NCI-H226 (cell line): ENCODE results near the gene EAF2.

ENCODE experiments used
- DNase-seq: peaks from one replicate; pipeline ENCODE4 v3.0.0-alpha.2; 2015

The EAF2 gene

DNA sequence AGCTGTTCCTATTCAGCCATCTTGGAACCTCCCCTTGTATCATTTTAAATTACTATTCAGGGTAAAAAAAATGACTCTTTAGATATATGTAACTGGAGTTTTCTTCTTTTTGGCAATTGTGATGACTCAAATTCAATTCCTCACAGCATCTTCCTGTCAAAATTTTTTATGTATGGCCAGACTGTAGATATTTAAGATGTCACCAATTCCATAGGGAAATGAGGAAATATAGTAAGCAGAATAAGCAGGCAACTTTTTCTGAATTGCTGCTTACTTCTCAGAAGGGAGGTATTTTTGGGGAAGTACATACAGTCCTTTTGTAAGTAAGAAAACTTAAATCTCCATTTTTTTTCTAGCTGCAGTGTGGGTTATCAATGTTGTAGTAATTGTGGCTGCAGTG, 28.8 kb downstream of the EAF2 start:
- DNase-seq: no peak

DNA sequence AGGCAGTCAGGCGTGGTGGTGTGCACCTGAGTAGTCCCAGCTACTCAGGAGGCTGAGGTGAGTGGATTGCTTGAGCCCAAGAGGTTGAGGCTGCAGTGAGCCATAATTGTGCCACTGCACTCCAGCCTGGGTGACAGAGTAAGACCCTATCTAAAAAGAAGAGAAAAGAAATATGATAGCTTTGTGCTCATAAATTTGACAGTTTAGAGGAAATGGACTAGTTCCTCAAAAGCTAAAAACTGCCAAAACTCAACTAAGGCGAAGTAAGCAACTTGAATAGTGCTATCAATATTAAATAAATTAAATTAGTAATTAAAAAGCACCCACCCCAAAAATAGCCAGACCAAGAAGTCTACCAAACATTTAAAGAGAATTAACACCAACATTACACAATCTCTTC, 34.7 kb downstream of the EAF2 start:
- no peak for DNase-seq

DNA sequence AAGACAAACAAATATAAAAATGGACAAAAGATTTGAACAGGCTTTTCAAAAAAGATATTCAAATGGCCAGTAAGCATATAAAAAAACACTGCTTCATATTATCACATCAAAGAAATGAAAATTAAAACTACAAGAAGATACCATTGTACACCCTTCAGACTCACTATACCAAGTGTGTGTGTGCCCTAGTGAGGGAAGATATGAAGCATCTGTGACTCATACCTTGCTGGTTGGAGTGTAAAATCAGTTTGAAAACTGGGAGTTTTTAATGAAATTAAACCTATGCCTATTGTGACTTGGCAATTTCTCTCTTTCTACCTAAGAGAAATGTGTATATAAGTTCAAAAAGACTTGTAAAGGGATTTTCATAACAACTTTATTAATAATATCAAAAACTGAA, 35.7 kb downstream of the EAF2 start:
- no peak for DNase-seq

DNA sequence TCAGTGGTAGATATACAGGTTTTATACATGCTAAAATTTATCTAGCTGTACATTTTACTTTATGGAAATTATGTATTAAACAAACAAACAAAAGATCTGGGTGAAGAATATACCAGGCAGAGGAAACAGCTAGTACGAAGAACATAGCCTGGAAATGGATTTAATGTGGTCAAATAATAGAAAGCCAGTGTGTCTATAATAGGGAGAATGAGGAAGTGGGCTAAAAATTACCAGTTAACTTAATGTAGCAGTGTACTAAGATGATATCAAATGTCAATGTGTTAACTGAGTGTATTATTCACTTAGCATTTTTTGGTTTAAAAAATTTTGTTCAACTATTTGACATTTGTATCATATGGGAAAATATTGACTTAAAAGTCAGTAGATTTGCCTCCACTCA, 36.4 kb downstream of the EAF2 start:
- DNase-seq: no peak

DNA sequence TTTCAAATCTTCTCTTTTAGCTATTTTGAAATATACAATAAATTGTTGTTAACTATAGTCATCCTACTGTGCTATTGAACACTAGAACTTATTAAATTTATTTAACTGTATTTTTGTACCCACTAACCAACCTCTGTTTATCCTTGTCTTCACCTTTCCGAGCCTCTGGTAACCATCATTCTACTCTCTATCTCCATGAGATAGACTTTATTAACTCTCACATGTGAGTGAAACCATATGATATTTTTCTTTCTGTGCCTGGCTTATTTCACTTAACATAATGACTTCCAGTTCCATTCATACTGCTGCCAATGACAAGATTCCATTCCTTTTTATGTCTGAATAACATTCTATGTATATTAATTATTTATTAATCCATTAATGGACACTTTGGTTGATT, 43.4 kb downstream of the EAF2 start:
- no peak for DNase-seq

DNA sequence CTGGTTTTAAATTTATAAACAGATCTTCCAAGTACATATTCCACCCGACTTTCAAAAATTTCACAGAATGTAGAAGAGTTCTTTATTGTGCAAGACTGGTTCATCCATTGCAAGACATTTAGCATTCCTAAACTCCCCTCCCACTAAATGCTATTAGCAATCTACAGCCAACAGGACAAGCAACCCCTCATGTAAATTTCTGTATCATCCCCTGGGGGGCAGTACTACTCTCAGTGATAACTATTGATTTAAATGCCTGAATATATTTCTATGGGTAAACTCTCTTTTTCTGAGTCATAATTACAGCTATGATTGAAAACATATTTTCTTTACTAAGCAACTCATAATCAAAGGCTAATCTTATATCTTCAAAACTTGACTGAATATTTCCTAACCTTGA, 48.5 kb downstream of the EAF2 start:
- peak; percentile 15 for DNase-seq

DNA sequence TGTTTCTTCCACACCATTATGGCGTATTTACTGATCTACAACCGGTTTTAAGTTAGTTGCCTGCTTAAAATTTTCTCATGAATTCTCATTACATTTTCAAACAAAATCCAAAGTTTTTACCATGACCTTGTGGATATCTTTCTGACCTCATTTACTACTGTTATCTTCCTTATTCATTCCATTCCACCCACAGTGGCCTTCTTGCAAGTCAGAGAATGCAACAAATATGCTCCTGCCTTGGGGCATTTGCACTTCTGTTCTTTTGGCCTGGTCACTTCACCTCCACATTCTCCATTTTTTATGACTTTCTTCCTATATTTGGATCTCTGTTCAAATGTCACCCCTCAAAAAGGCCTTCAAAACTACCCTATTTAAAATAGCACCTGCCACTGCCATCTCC, 50.4 kb downstream of the EAF2 start:
- peak; percentile 21 for DNase-seq

DNA sequence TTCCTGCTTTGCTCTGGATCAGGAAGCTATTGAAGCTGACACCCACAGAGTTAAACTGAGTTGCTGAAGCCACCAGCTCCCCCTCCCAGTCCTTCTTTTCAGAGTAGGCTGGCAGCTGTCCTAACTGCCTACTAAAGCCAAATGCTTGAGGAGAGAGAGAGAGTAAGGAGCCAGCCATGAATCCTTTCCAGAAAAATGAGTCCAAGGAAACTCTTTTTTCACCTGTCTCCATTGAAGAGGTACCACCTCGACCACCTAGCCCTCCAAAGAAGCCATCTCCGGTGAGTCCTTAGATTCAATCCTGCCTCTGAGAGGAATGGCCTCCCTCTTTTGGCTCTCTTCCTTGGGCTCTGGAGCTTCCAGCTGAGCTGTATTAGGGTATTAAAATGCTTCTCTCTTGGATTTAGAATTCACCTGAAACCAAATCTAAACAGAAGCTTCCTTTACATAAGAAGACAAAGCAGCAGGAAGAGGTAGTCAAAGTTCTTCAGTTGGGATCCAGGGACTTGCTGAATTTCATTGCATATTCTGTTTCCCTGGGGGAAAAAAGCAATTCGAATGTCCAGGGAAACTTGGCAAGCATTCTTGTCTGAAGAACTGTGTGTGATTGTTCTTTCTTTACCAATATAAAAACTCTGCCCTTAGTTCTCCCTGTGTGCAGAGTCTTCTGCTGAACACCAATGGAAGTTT, 59.4 kb downstream of the EAF2 start, which contains the start of gene SLC15A2:
Gene SLC15A2, plus strand, starts transcription at position 101 of the 690 bp plus-strand sequence. Its CDS starts 76 bp downstream, at position 177.
- no peak for DNase-seq

DNA sequence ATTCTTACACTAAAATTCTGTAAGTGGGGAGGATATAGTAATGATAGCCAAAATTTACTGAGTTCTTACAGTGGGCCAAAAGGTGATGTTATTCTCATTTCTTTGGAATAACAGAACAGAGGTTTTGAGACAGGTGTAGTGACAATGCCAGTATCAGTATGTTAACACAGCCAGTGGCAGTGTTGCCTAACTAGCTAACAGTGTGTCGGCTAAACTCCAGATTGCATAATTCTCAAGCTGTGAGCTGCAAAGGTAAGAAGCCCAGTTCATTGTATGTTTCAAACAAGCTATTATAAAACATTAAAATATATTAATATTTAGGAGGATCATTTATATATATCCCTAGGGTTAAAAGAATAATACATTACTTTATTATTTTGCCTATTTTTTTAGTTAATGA, 60.1 kb downstream of the EAF2 start:
- DNase-seq: no peak

DNA sequence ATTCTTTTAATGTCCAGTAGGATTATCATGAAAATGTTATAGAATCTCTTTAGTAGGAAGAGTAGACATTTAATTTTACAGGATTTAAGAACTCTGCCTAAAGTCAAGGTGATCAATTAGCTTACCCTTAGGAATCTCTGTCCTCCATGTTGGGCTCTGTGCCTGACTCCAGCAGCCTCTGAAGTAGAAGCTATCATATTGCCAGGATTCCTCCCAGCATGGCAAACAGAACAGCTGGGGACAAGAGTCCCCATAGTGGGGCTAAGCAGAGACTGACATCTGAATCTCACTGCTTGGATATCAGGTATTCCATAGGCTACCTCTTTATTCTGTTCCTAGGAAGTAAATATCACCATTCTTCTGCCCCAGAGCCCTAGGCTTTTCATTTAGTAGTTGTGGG, 60.7 kb downstream of the EAF2 start:
- DNase-seq: no peak

DNA sequence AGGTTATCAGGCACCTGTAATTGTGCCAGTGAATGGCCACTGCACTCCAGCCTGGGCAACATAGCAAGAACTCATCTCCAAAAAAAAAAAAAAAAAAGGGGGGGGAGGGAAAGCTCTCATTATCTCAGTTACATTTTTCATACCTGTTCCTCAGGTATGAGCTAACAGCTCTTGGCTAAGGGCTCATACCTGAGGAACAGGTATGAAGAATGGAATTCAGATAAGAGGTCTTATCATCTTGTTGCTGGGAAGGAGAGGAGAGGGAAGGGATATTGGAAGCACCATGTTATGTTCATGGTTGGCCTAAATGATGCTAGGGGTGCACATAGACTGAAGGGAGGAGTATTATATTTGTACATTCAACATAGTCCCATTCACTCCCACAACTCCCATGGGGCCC, 61.8 kb downstream of the EAF2 start:
- DNase-seq: no peak

DNA sequence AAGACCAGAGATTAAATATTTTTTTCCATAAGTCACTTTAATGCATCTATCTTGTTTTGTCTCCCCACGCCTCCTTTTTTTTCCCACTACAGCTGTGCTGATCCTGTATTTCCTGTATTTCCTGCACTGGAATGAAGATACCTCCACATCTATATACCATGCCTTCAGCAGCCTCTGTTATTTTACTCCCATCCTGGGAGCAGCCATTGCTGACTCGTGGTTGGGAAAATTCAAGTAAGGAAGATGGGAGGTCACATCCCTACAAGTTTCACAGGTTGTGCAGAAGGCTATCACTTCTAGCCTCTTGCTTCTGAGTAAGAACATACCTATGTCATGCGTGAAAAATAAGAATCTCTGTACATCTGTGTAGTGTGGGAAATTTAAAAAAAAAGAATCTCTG, 62.3 kb downstream of the EAF2 start:
- no peak for DNase-seq

DNA sequence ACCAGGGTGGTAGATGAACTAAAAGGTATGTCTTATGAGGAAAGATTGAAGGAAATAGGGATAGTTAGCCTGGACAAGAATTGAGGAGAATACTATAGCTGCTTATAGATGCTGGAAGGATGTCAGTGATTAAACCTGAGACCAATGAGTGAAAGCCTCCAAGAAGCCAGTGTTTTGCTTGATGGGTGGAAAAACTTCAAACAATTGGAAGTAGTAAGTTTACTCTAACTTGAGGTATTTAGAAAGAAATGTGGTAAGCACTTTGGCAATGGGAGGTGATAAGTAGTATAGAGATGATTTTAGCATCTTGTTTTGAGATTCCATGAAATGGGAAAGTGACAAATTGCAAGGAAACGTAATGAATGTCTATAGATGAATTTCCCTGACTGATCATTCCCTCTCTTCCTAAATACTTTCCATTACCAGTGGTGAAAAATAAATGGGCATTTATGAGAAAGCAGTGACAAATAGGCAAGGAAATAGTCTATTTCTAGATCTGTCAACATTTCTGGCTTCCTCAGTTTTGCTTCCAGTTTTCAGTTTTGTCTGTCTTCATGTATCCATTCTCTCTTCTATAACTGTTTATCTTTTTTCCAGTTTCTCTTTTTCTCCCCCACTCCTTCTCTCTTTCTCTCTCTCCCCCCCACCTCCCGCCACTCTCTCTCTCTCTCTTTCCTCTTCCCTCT, 78.4 kb downstream of the EAF2 start:
- DNase-seq: no peak

DNA sequence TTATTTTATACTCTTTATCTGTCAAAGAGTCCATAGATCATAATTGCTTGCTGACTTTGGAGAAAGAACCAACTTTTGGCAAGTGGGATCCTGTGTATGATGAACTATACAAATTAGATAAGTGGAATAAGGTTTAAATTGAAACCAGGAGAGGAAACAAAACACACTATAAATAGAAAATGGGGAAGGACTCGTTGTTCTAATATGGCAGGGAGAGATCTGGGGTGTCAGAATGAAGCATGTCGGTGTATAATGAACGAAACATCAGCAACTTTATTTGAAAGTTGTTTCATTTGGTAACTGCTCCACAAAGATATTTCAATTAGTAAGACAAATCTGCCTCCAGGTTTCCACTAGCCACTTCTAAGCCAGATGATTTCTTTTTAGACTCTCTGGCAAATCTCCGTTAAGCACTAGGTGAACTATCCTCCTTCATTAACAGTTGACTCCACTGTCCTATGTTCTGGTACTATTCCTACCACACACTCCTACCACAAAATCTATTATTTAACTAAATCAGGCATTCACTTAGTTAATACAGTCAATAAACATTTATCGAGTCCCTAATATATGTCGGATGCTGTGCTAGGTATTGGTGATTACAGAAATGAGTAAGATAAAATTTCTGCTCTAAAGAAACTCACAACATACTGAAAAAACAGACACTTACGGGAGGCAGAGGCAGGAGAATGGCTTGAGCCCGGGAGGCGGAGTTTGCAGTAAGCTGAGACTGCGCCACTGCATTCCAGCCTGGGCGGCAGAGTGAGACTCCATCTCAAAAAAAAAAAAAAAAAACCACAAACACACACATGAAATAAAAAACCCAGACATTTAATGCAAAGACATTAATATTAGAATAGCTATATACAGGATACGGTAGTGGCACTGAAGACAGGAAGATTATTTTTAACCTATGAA, 79.3 kb downstream of the EAF2 start:
- no peak for DNase-seq

DNA sequence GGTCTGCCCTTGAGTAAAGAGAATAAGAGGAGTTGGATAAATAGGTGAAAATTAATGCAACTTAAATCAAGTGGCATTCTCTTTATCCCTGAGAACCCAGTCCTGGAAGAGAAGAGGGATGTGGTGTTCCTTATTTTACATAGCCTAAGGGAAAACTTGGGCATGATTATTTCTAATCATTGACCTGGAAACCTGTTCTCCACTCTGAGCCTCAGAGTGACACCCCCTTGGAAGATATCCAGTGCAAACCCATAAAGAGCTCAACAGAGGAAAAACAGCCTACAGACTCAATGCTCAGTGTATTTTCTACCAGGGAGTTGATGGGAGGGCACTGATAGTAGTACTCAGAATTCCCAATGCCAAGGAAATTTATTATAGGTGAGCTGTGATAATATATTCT, 81.2 kb downstream of the EAF2 start:
- DNase-seq: no peak

DNA sequence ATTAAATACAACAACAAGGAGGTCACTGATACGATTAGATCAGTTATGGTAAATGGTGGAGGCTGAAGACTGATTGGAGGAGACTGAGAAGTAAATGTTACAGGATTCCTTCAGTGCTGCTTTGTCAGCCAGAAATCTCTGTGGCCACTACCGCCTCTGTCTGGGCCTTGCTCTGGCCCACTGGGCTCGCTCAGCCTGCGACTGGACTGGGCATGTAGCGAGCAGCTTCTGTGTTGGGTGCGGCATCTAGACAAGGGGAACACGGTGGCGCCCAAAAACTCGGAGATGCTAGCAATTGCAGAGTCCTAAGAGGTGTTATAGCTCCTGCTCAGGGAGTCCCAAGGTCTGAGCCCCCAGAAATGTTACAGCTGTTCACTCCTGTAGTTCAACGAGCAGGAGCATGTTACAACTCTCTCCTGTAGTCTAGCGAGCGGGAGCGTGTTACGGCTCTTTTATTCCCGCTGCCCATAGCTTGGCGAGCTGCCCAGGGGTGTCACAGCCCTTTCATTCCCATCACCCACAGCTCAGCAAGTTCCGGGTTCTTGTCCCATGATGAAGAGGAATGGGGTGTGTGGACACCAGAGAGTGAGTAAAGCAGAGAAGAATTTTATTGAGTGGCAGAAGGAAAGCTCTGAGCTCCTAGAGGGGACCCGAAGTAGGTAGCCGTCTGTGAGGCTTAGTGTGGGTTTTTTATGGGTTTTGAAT, 83.9 kb downstream of the EAF2 start:
- DNase-seq: no peak

DNA sequence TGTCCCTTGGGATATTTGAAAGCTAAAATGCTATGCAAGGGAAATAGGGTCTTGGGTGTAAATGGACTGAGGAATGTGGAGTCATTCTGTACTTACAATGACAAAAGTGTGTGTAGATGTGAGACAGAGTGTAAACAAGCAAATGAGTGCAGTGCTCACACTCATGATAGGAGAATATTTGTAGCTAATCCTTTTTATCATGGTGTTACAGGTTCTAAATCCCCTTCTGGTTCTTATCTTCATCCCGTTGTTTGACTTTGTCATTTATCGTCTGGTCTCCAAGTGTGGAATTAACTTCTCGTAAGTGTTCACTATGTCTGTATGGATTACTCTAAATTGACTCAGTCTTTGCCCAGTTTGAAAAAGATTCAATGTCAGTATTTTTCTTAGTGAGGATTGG, 89.7 kb downstream of the EAF2 start:
- DNase-seq: no peak

DNA sequence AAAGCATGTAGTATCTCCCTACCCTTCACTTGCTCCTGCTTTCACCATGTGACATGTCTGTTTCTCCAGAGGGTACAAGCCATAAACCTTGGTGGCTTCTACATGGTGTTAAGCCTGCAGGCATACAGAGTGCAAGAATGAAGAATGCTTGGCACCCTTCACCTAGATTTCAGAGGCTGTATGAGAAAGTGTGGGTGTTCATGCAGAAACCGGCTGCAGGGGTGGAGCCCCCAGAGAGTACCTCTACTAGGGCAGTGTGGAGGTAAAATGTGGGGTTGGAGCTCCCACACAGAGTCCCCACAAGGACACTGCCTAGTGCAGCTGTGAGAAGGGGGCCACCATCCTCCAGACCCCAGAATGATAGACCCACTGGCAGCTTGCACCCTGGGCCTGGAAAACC, 91.4 kb downstream of the EAF2 start:
- DNase-seq: no peak
